Keratinocyte (primary cell): Measurements from ENCODE around the gene TEX261. TPM values are rescaled to one million over a fixed set of nuclear protein-coding genes. Genes with fewer than 3 reads are reported as not detected.

Source experiments
- DNase-seq: peaks from one replicate; pipeline ENCODE4 v3.0.0-alpha.2; 2011; ENCODE audit warnings: low read depth, missing footprints, low spot score
- FAIRE-seq: peaks from 2 replicates; lab custom pipeline; 2011; peaks lifted over from hg19 to GRCh38; lab: Jason Lieb, UNC
- H2AFZ ChIP-seq: 2 replicates; pipeline ENCODE4 v1.6.0; 2012; ENCODE audit warnings: low read length, control low read depth, inconsistent platforms; ENCODE audit not compliant: control insufficient read depth
- H3K27ac ChIP-seq: 2 replicates; pipeline ENCODE4 v1.5.1; 2011; ENCODE audit warnings: low read length; ENCODE audit not compliant: control insufficient read depth, insufficient read depth
- H3K27me3 ChIP-seq: 3 replicates; pipeline ENCODE4 v1.6.0; 2011; ENCODE audit warnings: low read length; ENCODE audit not compliant: control insufficient read depth, insufficient read depth; ENCODE audit errors: extremely low read depth
- H3K36me3 ChIP-seq, 2 experiments: 2 replicates in 1 of 2; 3 replicates in 1 of 2; pipeline ENCODE4 v1.5.1; 2011; ENCODE audit warnings: low read length in 2 of 2, mild to moderate bottlenecking in 1 of 2; ENCODE audit not compliant: control insufficient read depth in 2 of 2, insufficient read depth in 2 of 2; ENCODE audit errors: extremely low read depth in 1 of 2
- H3K4me1 ChIP-seq: 3 replicates; pipeline ENCODE4 v1.5.1; 2011; ENCODE audit warnings: low read length; ENCODE audit not compliant: control insufficient read depth, insufficient read depth; ENCODE audit errors: extremely low read depth
- H3K4me2 ChIP-seq: 3 replicates; pipeline ENCODE4 v1.6.0; 2011; ENCODE audit warnings: low read depth, low read length; ENCODE audit not compliant: control insufficient read depth, insufficient read depth; ENCODE audit errors: extremely low read depth
- H3K4me3 ChIP-seq, 3 experiments: fragments of 200-600 bp in 1 of 3; sonication (generic) in 1 of 3; 2 replicates in 2 of 3; 3 replicates in 1 of 3; pipeline ENCODE4 v1.5.1; 2011 to 2016; ENCODE audit warnings: low read length in 3 of 3, mild to moderate bottlenecking in 3 of 3, control low read depth in 2 of 3, inconsistent platforms in 1 of 3, low read depth in 1 of 3, mixed read lengths in 1 of 3, mixed run types in 1 of 3, moderate library complexity in 1 of 3; ENCODE audit not compliant: control insufficient read depth in 2 of 3, insufficient read depth in 2 of 3; ENCODE audit errors: extremely low read depth in 1 of 3
- H3K79me2 ChIP-seq: 2 replicates; pipeline ENCODE4 v1.6.0; 2012; ENCODE audit warnings: low read length; ENCODE audit not compliant: control insufficient read depth, insufficient read depth
- H3K9ac ChIP-seq: 3 replicates; pipeline ENCODE4 v1.6.0; 2011; ENCODE audit warnings: low read length; ENCODE audit not compliant: control insufficient read depth, insufficient read depth; ENCODE audit errors: extremely low read depth
- H3K9me1 ChIP-seq: 3 replicates; pipeline ENCODE4 v1.6.0; 2011; ENCODE audit warnings: low read length; ENCODE audit not compliant: control insufficient read depth, insufficient read depth; ENCODE audit errors: extremely low read depth
- H3K9me3 ChIP-seq: 2 replicates; pipeline ENCODE4 v1.5.1; 2012; ENCODE audit warnings: low read depth, low read length; ENCODE audit not compliant: control insufficient read depth
- H4K20me1 ChIP-seq: 3 replicates; pipeline ENCODE4 v1.6.0; 2011; ENCODE audit warnings: low read length; ENCODE audit not compliant: control insufficient read depth, insufficient read depth; ENCODE audit errors: extremely low read depth
- CTCF ChIP-seq, 3 experiments: IDR thresholded peaks in 1 of 3; conservative IDR thresholded peaks in 1 of 3; optimal IDR thresholded peaks in 1 of 3; 2 replicates in 2 of 3; 3 replicates in 1 of 3; pipeline versions ENCODE3 to v1.5.1; 2011; ENCODE audit warnings: low read length in 3 of 3, mild to moderate bottlenecking in 3 of 3, moderate library complexity in 2 of 3, control low read depth in 1 of 3, inconsistent platforms in 1 of 3; ENCODE audit not compliant: insufficient read depth in 2 of 3; ENCODE audit errors: extremely low read depth in 1 of 3
- EZH2 ChIP-seq: IDR thresholded peaks from one replicate; pipeline ENCODE4 v1.6.1; 2012; ENCODE audit warnings: inconsistent platforms, mild to moderate bottlenecking, low read length, moderate library complexity
- dilution Hi-C: fragments of 300-500 bp; cut with MboI; formaldehyde crosslinking; loops from one replicate; pipeline ENCODE4 v1.7.0; 2020; ENCODE audit warnings: low sequenced_read_pairs; ENCODE audit not compliant: extremely low pct_ligation_motif_present
- polyA plus RNA-seq, 5 experiments: library from polyadenylated mRNA; depleted of rRNA in 3 of 5; stranded (reverse) in 3 of 5; stranded (forward) in 1 of 5; unstranded in 1 of 5; fragments of >200 nt; gene quantifications; 1 replicate in 1 of 5; 2 replicates in 3 of 5; 3 replicates in 1 of 5; pipeline versions ENCODE4 v1.2.1 to v1.2.3, GENCODE V29; 2011 to 2012; ENCODE audit warnings: missing spikeins in 2 of 5, low read depth in 1 of 5, low replicate concordance in 1 of 5

TEX261 gene
- polyA plus RNA-seq, 1 donor (not counting 4 experiments of a cell fraction or from before 2014, with no cell fraction given) = 78.8 TPM

GRCh38 chr2:70957798-70958197 is 36.9 kb downstream of the TEX261 start:
- no peaks in the 10 kb centered on the region for H3K9me1 ChIP-seq
- DNase-seq (no peak), FAIRE-seq (no peak)
- no peak overlapping the region for H2AFZ ChIP-seq
- dilution Hi-C loops = no loop called here
- no peaks in the 10 kb centered on the region for H3K4me1 ChIP-seq
- no peak for TF ChIP-seq EZH2
- no peak for TF ChIP-seq CTCF (optimal IDR thresholded peaks at IDR 0.05 in 1 of 3, IDR thresholded peaks at IDR 0.05 in 1 of 3, conservative IDR thresholded peaks at IDR 0.05 in 1 of 3; ENCODE audit: extremely low read depth in 1 of 3, insufficient read depth in 2 of 3, low read length in 3 of 3)
- no peak overlapping the region for H3K4me2 ChIP-seq
- H3K9me3 ChIP-seq = no peaks in the 10 kb centered on the region
- H3K27me3 ChIP-seq = peaks cover 15% of the 10 kb centered on the region
- H3K79me2 ChIP-seq = no peaks in the 10 kb centered on the region
- no peak overlapping the region for H3K9ac ChIP-seq
- H3K4me3 ChIP-seq = no peak overlapping the region
- no peak overlapping the region for H3K27ac ChIP-seq
- H4K20me1 ChIP-seq = no peaks in the 10 kb centered on the region
- no peaks in the 10 kb centered on the region for H3K36me3 ChIP-seq

GRCh38 chr2:70956141-70956540 is 38.5 kb downstream of the TEX261 start:
- Histone ChIP-seq H3K79me2 (no peaks in the 10 kb centered on the region), H3K4me3 (no peak overlapping the region), H2AFZ (no peak overlapping the region), H3K4me1 (no peaks in the 10 kb centered on the region), H3K4me2 (no peak overlapping the region), H3K9me3 (no peaks in the 10 kb centered on the region), H3K27ac (no peak overlapping the region), H3K9me1 (no peaks in the 10 kb centered on the region), H3K27me3 (peaks cover 16% of the 10 kb centered on the region), H3K36me3 (no peaks in the 10 kb centered on the region), H3K9ac (no peak overlapping the region), H4K20me1 (no peaks in the 10 kb centered on the region)
- dilution Hi-C loops = no loop called here
- FAIRE-seq = no peak
- TF ChIP-seq EZH2 (no peak), CTCF (optimal IDR thresholded peaks at IDR 0.05 in 1 of 3, IDR thresholded peaks at IDR 0.05 in 1 of 3, conservative IDR thresholded peaks at IDR 0.05 in 1 of 3; ENCODE audit: extremely low read depth in 1 of 3, insufficient read depth in 2 of 3, low read length in 3 of 3) (no peak)
- DNase-seq = no peak
